Measurements from ENCODE around the gene MS4A10. TPM values are rescaled to one million over a fixed set of nuclear protein-coding genes. Genes with fewer than 3 reads are reported as not detected.

MS4A10 gene
- total RNA-seq, 1 experiment from 2014 or later: not detected

DNA sequence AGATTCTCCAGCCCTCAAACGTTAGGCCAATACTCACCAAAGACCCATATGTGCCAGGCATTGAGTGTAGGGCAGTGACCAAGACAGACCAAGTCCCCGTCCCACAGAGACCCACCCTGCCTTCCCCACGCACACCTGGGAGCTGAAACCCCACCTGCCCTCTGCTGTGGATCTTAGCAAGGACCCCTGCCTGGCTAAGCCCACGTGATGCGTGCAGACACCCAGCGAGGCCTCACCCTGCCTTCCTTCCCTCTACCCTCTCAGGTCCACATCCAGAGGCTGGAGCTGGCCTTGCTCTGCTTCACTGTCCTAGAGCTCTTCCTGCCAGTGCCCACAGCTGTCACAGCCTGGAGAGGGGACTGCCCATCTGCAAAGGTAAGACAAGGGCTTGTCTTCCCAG, 10.2 kb downstream of the MS4A10 start:
- H3K36me3 Mint-ChIP-seq: peaks cover 23% of the 10 kb centered on the region
- CTCF ChIA-PET: no interaction called here

DNA sequence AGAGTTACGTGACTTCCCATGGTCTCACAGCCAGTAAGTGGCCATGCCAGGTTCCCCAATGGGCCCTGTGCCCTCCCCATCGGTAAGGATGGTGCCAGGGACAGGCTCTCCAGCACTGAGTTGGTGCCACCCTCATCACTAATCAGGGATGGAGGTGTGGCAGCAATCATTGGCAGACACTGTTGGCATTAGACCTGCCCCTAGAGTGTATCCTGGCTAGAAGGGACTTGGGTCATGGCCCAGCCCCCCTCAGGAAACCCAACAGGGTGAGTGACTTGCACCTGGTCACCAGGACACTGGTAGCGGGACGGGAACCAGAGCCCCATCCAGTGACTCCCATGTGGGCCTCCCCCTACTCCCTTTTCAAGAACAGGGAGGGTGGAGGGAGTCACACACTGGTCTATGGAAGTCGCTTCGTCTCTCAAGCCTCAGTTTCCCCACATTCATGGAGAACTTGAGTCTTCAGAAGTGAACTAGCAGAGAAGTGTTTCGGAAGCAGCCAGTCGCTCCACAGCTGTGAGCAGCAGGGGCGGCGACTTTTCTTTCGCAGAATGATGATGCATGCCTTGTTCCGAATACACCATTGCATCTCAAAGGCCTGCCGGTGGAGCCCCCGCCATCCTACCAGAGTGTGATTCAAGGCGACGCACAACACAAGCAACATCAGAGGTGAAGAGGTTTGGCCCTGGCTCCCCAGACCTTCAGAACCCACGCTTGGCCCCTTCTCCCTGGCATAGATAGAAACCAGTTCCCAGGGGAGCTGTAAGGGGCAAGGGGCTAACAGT, 12.9 kb downstream of the MS4A10 start:
- Mint-ChIP-seq H3K4me1 (no peaks in the 10 kb centered on the region), H3K9me3 (peaks cover 21% of the 10 kb centered on the region), H3K4me3 (no peak overlapping the region), H3K27ac (no peak overlapping the region), H3K36me3 (peaks cover 5% of the 10 kb centered on the region; the same call in 1 of the 2 replicates), H3K27me3 (ENCODE audit: low read depth) (peaks cover 19% of the 10 kb centered on the region)
- ChIA-PET POLR2A (no interaction called here), CTCF (interaction anchor here (1.2 to 1.3 kb wide), 2 partner anchors 23 to 35 kb away, joined by 3 read pairs; no protein-coding TSS in a partner anchor)
- DNase-seq (ENCODE audit: low spot score): no peak
- no peak for ATAC-seq
- TF ChIP-seq SMAD3 (CRISPR knock-in tag; IDR thresholded peaks at IDR 0.05; ENCODE audit: borderline replicate concordance) (no peak), NFYB (CRISPR knock-in tag; conservative IDR thresholded peaks at IDR 0.05; ENCODE audit: low read depth) (no peak), ESRRA (CRISPR knock-in tag; IDR thresholded peaks at IDR 0.05; ENCODE audit: borderline replicate concordance) (no peak), HMGA2 (CRISPR knock-in tag; IDR thresholded peaks at IDR 0.05) (no peak), ZNF232 (CRISPR knock-in tag; IDR thresholded peaks at IDR 0.05) (no peak), NR1H2 (CRISPR knock-in tag; IDR thresholded peaks at IDR 0.05) (no peak), KAT7 (CRISPR knock-in tag; IDR thresholded peaks at IDR 0.05; ENCODE audit: borderline replicate concordance) (no peak), SP1 (CRISPR knock-in tag; conservative IDR thresholded peaks at IDR 0.05) (no peak), TEAD1 (CRISPR knock-in tag; IDR thresholded peaks at IDR 0.05) (no peak), FOXK1 (CRISPR knock-in tag; IDR thresholded peaks at IDR 0.05) (no peak)
- TF ChIP-seq, protein P1, sequence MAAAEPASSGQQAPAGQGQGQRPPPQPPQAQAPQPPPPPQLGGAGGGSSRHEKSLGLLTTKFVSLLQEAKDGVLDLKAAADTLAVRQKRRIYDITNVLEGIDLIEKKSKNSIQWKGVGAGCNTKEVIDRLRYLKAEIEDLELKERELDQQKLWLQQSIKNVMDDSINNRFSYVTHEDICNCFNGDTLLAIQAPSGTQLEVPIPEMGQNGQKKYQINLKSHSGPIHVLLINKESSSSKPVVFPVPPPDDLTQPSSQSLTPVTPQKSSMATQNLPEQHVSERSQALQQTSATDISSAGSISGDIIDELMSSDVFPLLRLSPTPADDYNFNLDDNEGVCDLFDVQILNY (CRISPR knock-in tag; IDR thresholded peaks at IDR 0.05): no peak
- TF ChIP-seq, protein P2, sequence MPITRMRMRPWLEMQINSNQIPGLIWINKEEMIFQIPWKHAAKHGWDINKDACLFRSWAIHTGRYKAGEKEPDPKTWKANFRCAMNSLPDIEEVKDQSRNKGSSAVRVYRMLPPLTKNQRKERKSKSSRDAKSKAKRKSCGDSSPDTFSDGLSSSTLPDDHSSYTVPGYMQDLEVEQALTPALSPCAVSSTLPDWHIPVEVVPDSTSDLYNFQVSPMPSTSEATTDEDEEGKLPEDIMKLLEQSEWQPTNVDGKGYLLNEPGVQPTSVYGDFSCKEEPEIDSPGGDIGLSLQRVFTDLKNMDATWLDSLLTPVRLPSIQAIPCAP (CRISPR knock-in tag; IDR thresholded peaks at IDR 0.05): no peak
- TF ChIP-seq, protein P3, sequence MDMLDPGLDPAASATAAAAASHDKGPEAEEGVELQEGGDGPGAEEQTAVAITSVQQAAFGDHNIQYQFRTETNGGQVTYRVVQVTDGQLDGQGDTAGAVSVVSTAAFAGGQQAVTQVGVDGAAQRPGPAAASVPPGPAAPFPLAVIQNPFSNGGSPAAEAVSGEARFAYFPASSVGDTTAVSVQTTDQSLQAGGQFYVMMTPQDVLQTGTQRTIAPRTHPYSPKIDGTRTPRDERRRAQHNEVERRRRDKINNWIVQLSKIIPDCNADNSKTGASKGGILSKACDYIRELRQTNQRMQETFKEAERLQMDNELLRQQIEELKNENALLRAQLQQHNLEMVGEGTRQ (CRISPR knock-in tag; IDR thresholded peaks at IDR 0.05): no peak
- TF ChIP-seq, protein P4, sequence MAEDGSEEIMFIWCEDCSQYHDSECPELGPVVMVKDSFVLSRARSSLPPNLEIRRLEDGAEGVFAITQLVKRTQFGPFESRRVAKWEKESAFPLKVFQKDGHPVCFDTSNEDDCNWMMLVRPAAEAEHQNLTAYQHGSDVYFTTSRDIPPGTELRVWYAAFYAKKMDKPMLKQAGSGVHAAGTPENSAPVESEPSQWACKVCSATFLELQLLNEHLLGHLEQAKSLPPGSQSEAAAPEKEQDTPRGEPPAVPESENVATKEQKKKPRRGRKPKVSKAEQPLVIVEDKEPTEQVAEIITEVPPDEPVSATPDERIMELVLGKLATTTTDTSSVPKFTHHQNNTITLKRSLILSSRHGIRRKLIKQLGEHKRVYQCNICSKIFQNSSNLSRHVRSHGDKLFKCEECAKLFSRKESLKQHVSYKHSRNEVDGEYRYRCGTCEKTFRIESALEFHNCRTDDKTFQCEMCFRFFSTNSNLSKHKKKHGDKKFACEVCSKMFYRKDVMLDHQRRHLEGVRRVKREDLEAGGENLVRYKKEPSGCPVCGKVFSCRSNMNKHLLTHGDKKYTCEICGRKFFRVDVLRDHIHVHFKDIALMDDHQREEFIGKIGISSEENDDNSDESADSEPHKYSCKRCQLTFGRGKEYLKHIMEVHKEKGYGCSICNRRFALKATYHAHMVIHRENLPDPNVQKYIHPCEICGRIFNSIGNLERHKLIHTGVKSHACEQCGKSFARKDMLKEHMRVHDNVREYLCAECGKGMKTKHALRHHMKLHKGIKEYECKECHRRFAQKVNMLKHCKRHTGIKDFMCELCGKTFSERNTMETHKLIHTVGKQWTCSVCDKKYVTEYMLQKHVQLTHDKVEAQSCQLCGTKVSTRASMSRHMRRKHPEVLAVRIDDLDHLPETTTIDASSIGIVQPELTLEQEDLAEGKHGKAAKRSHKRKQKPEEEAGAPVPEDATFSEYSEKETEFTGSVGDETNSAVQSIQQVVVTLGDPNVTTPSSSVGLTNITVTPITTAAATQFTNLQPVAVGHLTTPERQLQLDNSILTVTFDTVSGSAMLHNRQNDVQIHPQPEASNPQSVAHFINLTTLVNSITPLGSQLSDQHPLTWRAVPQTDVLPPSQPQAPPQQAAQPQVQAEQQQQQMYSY (CRISPR knock-in tag; IDR thresholded peaks at IDR 0.05): no peak
- TF ChIP-seq, protein P5, sequence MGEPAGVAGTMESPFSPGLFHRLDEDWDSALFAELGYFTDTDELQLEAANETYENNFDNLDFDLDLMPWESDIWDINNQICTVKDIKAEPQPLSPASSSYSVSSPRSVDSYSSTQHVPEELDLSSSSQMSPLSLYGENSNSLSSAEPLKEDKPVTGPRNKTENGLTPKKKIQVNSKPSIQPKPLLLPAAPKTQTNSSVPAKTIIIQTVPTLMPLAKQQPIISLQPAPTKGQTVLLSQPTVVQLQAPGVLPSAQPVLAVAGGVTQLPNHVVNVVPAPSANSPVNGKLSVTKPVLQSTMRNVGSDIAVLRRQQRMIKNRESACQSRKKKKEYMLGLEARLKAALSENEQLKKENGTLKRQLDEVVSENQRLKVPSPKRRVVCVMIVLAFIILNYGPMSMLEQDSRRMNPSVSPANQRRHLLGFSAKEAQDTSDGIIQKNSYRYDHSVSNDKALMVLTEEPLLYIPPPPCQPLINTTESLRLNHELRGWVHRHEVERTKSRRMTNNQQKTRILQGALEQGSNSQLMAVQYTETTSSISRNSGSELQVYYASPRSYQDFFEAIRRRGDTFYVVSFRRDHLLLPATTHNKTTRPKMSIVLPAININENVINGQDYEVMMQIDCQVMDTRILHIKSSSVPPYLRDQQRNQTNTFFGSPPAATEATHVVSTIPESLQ (CRISPR knock-in tag; IDR thresholded peaks at IDR 0.05): no peak

More for the DNA sequence above, 10.2 kb downstream of the MS4A10 start:
- no peak overlapping the region for H3K27ac Mint-ChIP-seq
- H3K4me1 Mint-ChIP-seq: no peaks in the 10 kb centered on the region
- peaks cover 41% of the 10 kb centered on the region for H3K9me3 Mint-ChIP-seq
- TF ChIP-seq, protein P6, sequence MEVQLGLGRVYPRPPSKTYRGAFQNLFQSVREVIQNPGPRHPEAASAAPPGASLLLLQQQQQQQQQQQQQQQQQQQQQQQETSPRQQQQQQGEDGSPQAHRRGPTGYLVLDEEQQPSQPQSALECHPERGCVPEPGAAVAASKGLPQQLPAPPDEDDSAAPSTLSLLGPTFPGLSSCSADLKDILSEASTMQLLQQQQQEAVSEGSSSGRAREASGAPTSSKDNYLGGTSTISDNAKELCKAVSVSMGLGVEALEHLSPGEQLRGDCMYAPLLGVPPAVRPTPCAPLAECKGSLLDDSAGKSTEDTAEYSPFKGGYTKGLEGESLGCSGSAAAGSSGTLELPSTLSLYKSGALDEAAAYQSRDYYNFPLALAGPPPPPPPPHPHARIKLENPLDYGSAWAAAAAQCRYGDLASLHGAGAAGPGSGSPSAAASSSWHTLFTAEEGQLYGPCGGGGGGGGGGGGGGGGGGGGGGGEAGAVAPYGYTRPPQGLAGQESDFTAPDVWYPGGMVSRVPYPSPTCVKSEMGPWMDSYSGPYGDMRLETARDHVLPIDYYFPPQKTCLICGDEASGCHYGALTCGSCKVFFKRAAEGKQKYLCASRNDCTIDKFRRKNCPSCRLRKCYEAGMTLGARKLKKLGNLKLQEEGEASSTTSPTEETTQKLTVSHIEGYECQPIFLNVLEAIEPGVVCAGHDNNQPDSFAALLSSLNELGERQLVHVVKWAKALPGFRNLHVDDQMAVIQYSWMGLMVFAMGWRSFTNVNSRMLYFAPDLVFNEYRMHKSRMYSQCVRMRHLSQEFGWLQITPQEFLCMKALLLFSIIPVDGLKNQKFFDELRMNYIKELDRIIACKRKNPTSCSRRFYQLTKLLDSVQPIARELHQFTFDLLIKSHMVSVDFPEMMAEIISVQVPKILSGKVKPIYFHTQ (CRISPR knock-in tag; IDR thresholded peaks at IDR 0.05): no peak
- TF ChIP-seq MXD4 (CRISPR knock-in tag; IDR thresholded peaks at IDR 0.05; ENCODE audit: borderline replicate concordance): no peak
- no peak for TF ChIP-seq CBFB (CRISPR knock-in tag; IDR thresholded peaks at IDR 0.05; ENCODE audit: low read depth)
- TF ChIP-seq ELF4 (CRISPR knock-in tag; IDR thresholded peaks at IDR 0.05; ENCODE audit: low read depth): no peak
- no peak for TF ChIP-seq GABPB1 (CRISPR knock-in tag; IDR thresholded peaks at IDR 0.05)
- TF ChIP-seq, protein P3 (CRISPR knock-in tag; IDR thresholded peaks at IDR 0.05): no peak
- ATAC-seq: no peak
- POLR2A ChIA-PET: no interaction called here
- peaks cover 23% of the 10 kb centered on the region for H3K27me3 Mint-ChIP-seq (ENCODE audit: low read depth)
- no peak overlapping the region for H3K4me3 Mint-ChIP-seq
- no peak for DNase-seq (ENCODE audit: low spot score)

Data from WTC11 (cell line).